ENCODE data around the gene CACHD1. TPM values are rescaled to one million over a fixed set of nuclear protein-coding genes. Genes with fewer than 3 reads are reported as not detected.

CACHD1 gene
- polyA plus RNA-seq, 1 donor from 2014 or later = 12.7 TPM

DNA sequence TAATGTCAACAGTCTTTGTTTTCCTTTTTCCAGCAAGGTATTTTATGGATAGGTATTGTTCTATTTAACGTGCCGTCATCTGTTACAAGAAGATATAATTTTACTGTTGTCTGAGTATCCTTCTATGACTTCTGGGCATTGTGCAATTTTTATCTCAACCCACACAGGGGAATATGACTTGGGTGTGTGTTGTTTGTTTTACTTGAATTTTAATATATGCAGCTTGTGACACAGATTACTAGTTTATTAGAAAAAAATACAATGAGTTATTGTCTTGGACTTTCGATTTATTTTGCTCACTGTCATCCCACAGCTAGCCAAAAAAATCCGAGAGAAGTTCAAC lies 111.9 kb downstream of the CACHD1 start:
- Histone ChIP-seq H2AFZ (ENCODE audit: low read depth, low read length) (no peak overlapping the region), H3K9ac (ENCODE audit: low read length) (no peak overlapping the region), H3K27ac (ENCODE audit: low read length) (no peak overlapping the region), H3F3A (ENCODE audit: insufficient read depth, low read length, poor library complexity, severe bottlenecking) (no peaks in the 10 kb centered on the region), H3K27me3 (ENCODE audit: insufficient read depth, low read depth, low read length) (no peaks in the 10 kb centered on the region), H3K36me3 (ENCODE audit: insufficient read depth, low read length) (no peaks in the 10 kb centered on the region), H3K4me2 (ENCODE audit: low read length) (no peak overlapping the region), H3K4me3 (ENCODE audit: low read length) (no peak overlapping the region), H4K20me1 (ENCODE audit: insufficient read depth) (no peaks in the 10 kb centered on the region), H3K9me3 (ENCODE audit: low read length) (no peaks in the 10 kb centered on the region), H3K9me2 (ENCODE audit: insufficient read depth, low read length) (no peaks in the 10 kb centered on the region), H3K79me2 (replicated peaks; ENCODE audit: insufficient read depth, low read length) (no peaks in the 10 kb centered on the region)
- TF ChIP-seq, protein P1, sequence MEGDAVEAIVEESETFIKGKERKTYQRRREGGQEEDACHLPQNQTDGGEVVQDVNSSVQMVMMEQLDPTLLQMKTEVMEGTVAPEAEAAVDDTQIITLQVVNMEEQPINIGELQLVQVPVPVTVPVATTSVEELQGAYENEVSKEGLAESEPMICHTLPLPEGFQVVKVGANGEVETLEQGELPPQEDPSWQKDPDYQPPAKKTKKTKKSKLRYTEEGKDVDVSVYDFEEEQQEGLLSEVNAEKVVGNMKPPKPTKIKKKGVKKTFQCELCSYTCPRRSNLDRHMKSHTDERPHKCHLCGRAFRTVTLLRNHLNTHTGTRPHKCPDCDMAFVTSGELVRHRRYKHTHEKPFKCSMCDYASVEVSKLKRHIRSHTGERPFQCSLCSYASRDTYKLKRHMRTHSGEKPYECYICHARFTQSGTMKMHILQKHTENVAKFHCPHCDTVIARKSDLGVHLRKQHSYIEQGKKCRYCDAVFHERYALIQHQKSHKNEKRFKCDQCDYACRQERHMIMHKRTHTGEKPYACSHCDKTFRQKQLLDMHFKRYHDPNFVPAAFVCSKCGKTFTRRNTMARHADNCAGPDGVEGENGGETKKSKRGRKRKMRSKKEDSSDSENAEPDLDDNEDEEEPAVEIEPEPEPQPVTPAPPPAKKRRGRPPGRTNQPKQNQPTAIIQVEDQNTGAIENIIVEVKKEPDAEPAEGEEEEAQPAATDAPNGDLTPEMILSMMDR (IDR thresholded peaks at IDR 0.05; ENCODE audit: poor library complexity, severe bottlenecking) = no peak
- TF ChIP-seq MXI1 (conservative IDR thresholded peaks at IDR 0.05; ENCODE audit: poor library complexity, severe bottlenecking) (no peak), TAF1 (IDR thresholded peaks at IDR 0.05; ENCODE audit: low read depth) (no peak), EZH2 (IDR thresholded peaks at IDR 0.05; ENCODE audit: borderline replicate concordance, insufficient read depth, low read length, poor library complexity, severe bottlenecking) (no peak), EP300 (conservative IDR thresholded peaks at IDR 0.05; ENCODE audit: poor library complexity, severe bottlenecking) (no peak), RAD21 (conservative IDR thresholded peaks at IDR 0.05) (no peak), POLR2AphosphoS5 (IDR thresholded peaks at IDR 0.05) (no peak), SMC3 (conservative IDR thresholded peaks at IDR 0.05; ENCODE audit: poor library complexity) (no peak)
- TF ChIP-seq, protein P2, sequence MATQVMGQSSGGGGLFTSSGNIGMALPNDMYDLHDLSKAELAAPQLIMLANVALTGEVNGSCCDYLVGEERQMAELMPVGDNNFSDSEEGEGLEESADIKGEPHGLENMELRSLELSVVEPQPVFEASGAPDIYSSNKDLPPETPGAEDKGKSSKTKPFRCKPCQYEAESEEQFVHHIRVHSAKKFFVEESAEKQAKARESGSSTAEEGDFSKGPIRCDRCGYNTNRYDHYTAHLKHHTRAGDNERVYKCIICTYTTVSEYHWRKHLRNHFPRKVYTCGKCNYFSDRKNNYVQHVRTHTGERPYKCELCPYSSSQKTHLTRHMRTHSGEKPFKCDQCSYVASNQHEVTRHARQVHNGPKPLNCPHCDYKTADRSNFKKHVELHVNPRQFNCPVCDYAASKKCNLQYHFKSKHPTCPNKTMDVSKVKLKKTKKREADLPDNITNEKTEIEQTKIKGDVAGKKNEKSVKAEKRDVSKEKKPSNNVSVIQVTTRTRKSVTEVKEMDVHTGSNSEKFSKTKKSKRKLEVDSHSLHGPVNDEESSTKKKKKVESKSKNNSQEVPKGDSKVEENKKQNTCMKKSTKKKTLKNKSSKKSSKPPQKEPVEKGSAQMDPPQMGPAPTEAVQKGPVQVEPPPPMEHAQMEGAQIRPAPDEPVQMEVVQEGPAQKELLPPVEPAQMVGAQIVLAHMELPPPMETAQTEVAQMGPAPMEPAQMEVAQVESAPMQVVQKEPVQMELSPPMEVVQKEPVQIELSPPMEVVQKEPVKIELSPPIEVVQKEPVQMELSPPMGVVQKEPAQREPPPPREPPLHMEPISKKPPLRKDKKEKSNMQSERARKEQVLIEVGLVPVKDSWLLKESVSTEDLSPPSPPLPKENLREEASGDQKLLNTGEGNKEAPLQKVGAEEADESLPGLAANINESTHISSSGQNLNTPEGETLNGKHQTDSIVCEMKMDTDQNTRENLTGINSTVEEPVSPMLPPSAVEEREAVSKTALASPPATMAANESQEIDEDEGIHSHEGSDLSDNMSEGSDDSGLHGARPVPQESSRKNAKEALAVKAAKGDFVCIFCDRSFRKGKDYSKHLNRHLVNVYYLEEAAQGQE (IDR thresholded peaks at IDR 0.05; ENCODE audit: borderline replicate concordance) = no peak

DNA sequence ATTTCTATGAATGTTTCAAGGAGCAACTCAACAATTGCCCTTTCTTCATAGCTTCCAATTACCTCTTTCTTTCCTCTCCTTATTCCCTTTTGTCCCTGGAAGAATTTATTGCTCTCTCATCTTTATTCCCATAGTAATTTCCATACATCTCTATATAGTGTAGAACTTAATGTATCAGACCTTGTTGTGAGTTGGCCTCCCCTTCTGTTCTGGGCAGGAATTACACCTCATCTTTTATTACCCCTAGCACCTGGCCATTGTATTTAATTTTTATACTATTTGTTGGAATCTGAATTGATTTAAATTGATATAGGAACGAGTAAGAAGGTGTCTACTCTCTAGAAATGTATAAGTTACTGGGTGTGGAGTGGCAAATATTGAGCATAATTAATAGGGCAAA lies 114.5 kb downstream of the CACHD1 start:
- H3K9me3 ChIP-seq (ENCODE audit: low read length) = no peaks in the 10 kb centered on the region
- TF ChIP-seq RAD21 (conservative IDR thresholded peaks at IDR 0.05) = no peak
- TF ChIP-seq, protein P1 (IDR thresholded peaks at IDR 0.05; ENCODE audit: poor library complexity, severe bottlenecking) = no peak
- no peaks in the 10 kb centered on the region for H3K36me3 ChIP-seq (ENCODE audit: insufficient read depth, low read length)
- no peak overlapping the region for H2AFZ ChIP-seq (ENCODE audit: low read depth, low read length)
- no peak overlapping the region for H3K4me2 ChIP-seq (ENCODE audit: low read length)
- H3F3A ChIP-seq (ENCODE audit: insufficient read depth, low read length, poor library complexity, severe bottlenecking) = no peaks in the 10 kb centered on the region
- no peak overlapping the region for H3K27ac ChIP-seq (ENCODE audit: low read length)
- H3K4me3 ChIP-seq (ENCODE audit: low read length) = no peak overlapping the region
- no peak overlapping the region for H3K9ac ChIP-seq (ENCODE audit: low read length)
- no peaks in the 10 kb centered on the region for H3K27me3 ChIP-seq (ENCODE audit: insufficient read depth, low read depth, low read length)
- H3K79me2 ChIP-seq (replicated peaks; ENCODE audit: insufficient read depth, low read length) = no peaks in the 10 kb centered on the region
- H3K9me2 ChIP-seq (ENCODE audit: insufficient read depth, low read length) = no peaks in the 10 kb centered on the region
- H4K20me1 ChIP-seq (ENCODE audit: insufficient read depth) = no peaks in the 10 kb centered on the region

Data from neural cell (in vitro differentiated cells).